Smooth muscle cell (in vitro differentiated cells): ENCODE data around the gene USP6NL. TPM values are rescaled to one million over a fixed set of nuclear protein-coding genes. Genes with fewer than 3 reads are reported as not detected.
A peak's percentile ranks its signal among the peaks of the same experiment; 100 is the strongest.
"Not testable (repeated sequence)": the region's sequence is repeated elsewhere in the genome, so short reads cannot be mapped to it uniquely, and the experiment has no call there.

ENCODE experiments used
- DNase-seq: peaks from one replicate; lab custom pipeline; 2025; ENCODE audit not compliant: unreplicated experiment; lab: John Stamatoyannopoulos, UW
- H2AFZ ChIP-seq: fragments of 200-600 bp; sonication (generic); 2 replicates; pipeline ENCODE4 v1.6.0; 2016; ENCODE audit warnings: antibody characterized with exemption, low read depth, mild to moderate bottlenecking
- H3F3A ChIP-seq: fragments of 200-600 bp; sonication (generic); 2 replicates; pipeline ENCODE4 v1.6.0; 2017; ENCODE audit warnings: antibody characterized with exemption, low read depth
- H3K27ac ChIP-seq: fragments of 200-600 bp; sonication (generic); 2 replicates; pipeline ENCODE4 v1.5.1; 2016; ENCODE audit warnings: low read depth, mild to moderate bottlenecking
- H3K27me3 ChIP-seq: fragments of 200-600 bp; sonication (generic); 2 replicates; pipeline ENCODE4 v1.6.1; 2016; ENCODE audit warnings: low read depth, mild to moderate bottlenecking
- H3K36me3 ChIP-seq: fragments of 200-600 bp; sonication (generic); 2 replicates; pipeline ENCODE4 v1.5.1; 2016; ENCODE audit warnings: low read depth
- H3K4me1 ChIP-seq: fragments of 200-600 bp; sonication (generic); 2 replicates; pipeline ENCODE4 v1.5.1; 2016; ENCODE audit warnings: low read depth
- H3K4me2 ChIP-seq: fragments of 200-600 bp; sonication (generic); 2 replicates; pipeline ENCODE4 v1.6.0; 2016; ENCODE audit warnings: mild to moderate bottlenecking
- H3K4me3 ChIP-seq: fragments of 200-600 bp; sonication (generic); 2 replicates; pipeline ENCODE4 v1.5.1; 2016; ENCODE audit warnings: mild to moderate bottlenecking
- H3K79me2 ChIP-seq: fragments of 200-600 bp; sonication (generic); 2 replicates; pipeline ENCODE4 v1.6.0; 2016; ENCODE audit warnings: low read depth, mild to moderate bottlenecking
- H3K9ac ChIP-seq: fragments of 200-600 bp; sonication (generic); 2 replicates; pipeline ENCODE4 v1.6.0; 2016; ENCODE audit warnings: low read depth
- H3K9me3 ChIP-seq: fragments of 200-600 bp; sonication (generic); replicated peaks from 2 replicates; pipeline ENCODE4 v1.5.1; 2016; ENCODE audit warnings: low read depth
- H4K20me1 ChIP-seq: fragments of 200-600 bp; sonication (generic); 2 replicates; pipeline ENCODE4 v1.6.0; 2016; ENCODE audit warnings: low read depth
- CTCF ChIP-seq: fragments of 200-600 bp; sonication (generic); IDR thresholded peaks from 2 replicates; pipeline ENCODE4 v1.5.1; 2017; ENCODE audit warnings: borderline replicate concordance, mild to moderate bottlenecking, antibody characterized with exemption; ENCODE audit not compliant: insufficient read depth, poor library complexity, severe bottlenecking
- WGBS: methylation state at CpG from one replicate; pipeline ENCODE4 v1.1.7; 2016; ENCODE audit warnings: low lambda C conversion rate; 5-methylcytosine and 5-hydroxymethylcytosine counted together
- polyA plus RNA-seq: library from polyadenylated mRNA; unstranded; fragments of >200 nt; fragmentation: Nextera tagmentation; extraction: Ambion mirVana; gene quantifications from 2 replicates; pipeline ENCODE4 v1.2.1, GENCODE V29; 2016
- total RNA-seq: library from RNA; depleted of rRNA; stranded (reverse); fragments of >200 nt; gene quantifications from 2 replicates; pipeline ENCODE4 v1.2.3, GENCODE V29; 2014

USP6NL gene
- total and polyA plus RNA-seq, 2 experiments from 2014 or later, result 12.0 to 32.8 TPM

GRCh38 chr10:11631890-11632587, 20.6 kb upstream of the USP6NL start:
- H3K4me3 ChIP-seq, result no peak overlapping the region
- H2AFZ ChIP-seq, result no peak overlapping the region
- H3K27ac ChIP-seq, result no peak overlapping the region
- no peaks in the 10 kb centered on the region for H3K36me3 ChIP-seq
- no peak for DNase-seq
- no peaks in the 10 kb centered on the region for H4K20me1 ChIP-seq
- no peak overlapping the region for H3K4me2 ChIP-seq
- no peaks in the 10 kb centered on the region for H3F3A ChIP-seq
- H3K9ac ChIP-seq, result no peak overlapping the region
- 91% methylated on average over 8 of the region's 8 CpGs for WGBS
- H3K79me2 ChIP-seq, result no peaks in the 10 kb centered on the region
- H3K9me3 ChIP-seq, result no peaks in the 10 kb centered on the region
- H3K27me3 ChIP-seq, result no peaks in the 10 kb centered on the region
- TF ChIP-seq CTCF, result no peak
- no peaks in the 10 kb centered on the region for H3K4me1 ChIP-seq

- Histone ChIP-seq H4K20me1 (no peaks in the 10 kb centered on the region), H3K4me2 (no peak overlapping the region), H3K27me3 (no peaks in the 10 kb centered on the region), H2AFZ (no peak overlapping the region), H3K4me3 (no peak overlapping the region), H3K9me3 (no peaks in the 10 kb centered on the region), H3K9ac (no peak overlapping the region), H3K36me3 (no peaks in the 10 kb centered on the region), H3F3A (no peaks in the 10 kb centered on the region), H3K27ac (no peak overlapping the region), H3K79me2 (no peaks in the 10 kb centered on the region), H3K4me1 (no peaks in the 10 kb centered on the region)
- no peak for TF ChIP-seq CTCF
- no peak for DNase-seq
- 92% methylated on average over 11 of the region's 11 CpGs for WGBS
These were observed 19.8 kb upstream of the USP6NL start for GRCh38 chr10:11631291-11631690.

- Histone ChIP-seq H3K4me1 (no peaks in the 10 kb centered on the region), H3K4me3 (no peak overlapping the region), H3K79me2 (no peaks in the 10 kb centered on the region), H3K27me3 (no peaks in the 10 kb centered on the region), H3K9ac (no peak overlapping the region), H3K27ac (no peak overlapping the region), H3K9me3 (no peaks in the 10 kb centered on the region), H4K20me1 (no peaks in the 10 kb centered on the region), H3F3A (no peaks in the 10 kb centered on the region), H3K4me2 (no peak overlapping the region), H2AFZ (no peak overlapping the region), H3K36me3 (no peaks in the 10 kb centered on the region)
- TF ChIP-seq CTCF, result no peak
- DNase-seq, result no peak
- 95% methylated on average over 6 of the region's 6 CpGs for WGBS
These were observed 18.3 kb upstream of the USP6NL start for GRCh38 chr10:11629731-11630130.

GRCh38 chr10:11627941-11628340, 16.5 kb upstream of the USP6NL start:
- WGBS, result 67% methylated on average over 8 of the region's 8 CpGs
- not testable (repeated sequence) for DNase-seq

More at GRCh38 chr10:11627941-11628340, 16.5 kb upstream of the USP6NL start:
- H3K4me2 ChIP-seq, H3K9ac ChIP-seq, H3K4me3 ChIP-seq, H3K9me3 ChIP-seq, H3K27me3 ChIP-seq, H3K27ac ChIP-seq, H4K20me1 ChIP-seq, H3F3A ChIP-seq, H3K79me2 ChIP-seq, H3K4me1 ChIP-seq, H3K36me3 ChIP-seq: not testable (repeated sequence)
- H2AFZ ChIP-seq, result peak overlapping the region; percentile 30
